Transverse colon (tissue), 4 donors: ENCODE results near the gene SPANXN5. TPM values are rescaled to one million over a fixed set of nuclear protein-coding genes. Genes with fewer than 3 reads are reported as not detected.

Experiments
- small RNA-seq, 4 donors: library from RNA; depleted of rRNA; stranded (forward); fragments of <200 nt; gene quantifications; one replicate each; pipeline ENCODE3, GENCODE V24; 2016
- total RNA-seq, 4 donors: library from RNA; depleted of rRNA; stranded (reverse); fragments of >200 nt; gene quantifications; one replicate each; pipeline ENCODE4 v1.1.0, GENCODE V29; 2016

The SPANXN5 gene
- total RNA-seq, 4 donors from 2014 or later = not detected

Small RNA genes within 50 kb of the gene (small RNA-seq; reads per million reads assigned to genes)
- gene AC244505.6 (0 reads per million in 4 donors), gene AC244505.7 (0 reads per million in 4 donors)

Other genes with a start within 250 kb of the SPANXN5 start
- gene SSX7, start 142.5 kb downstream of the SPANXN5 start, total RNA-seq = not detected
- not detected for gene SSX2, start 90.2 kb downstream of the SPANXN5 start, total RNA-seq
- gene SSX2B, start 46.2 kb downstream of the SPANXN5 start, total RNA-seq = not detected
- gene XAGE5, start 13.9 kb upstream of the SPANXN5 start, total RNA-seq = not detected
- gene XAGE3, start 70.7 kb upstream of the SPANXN5 start, total RNA-seq = not detected
- 10 to 100 TPM; 24.7 to 63.6 (median 31.8) TPM for gene FAM156B, start 99.9 kb upstream of the SPANXN5 start, total RNA-seq
- gene FAM156A, start 161.1 kb upstream of the SPANXN5 start, total RNA-seq = 100 to 1,000 TPM in 1 of 4 donors, 10 to 100 TPM in 3; 12.6 to 246 (median 29.3) TPM